ENCODE results near the gene KIF7. TPM values are rescaled to one million over a fixed set of nuclear protein-coding genes. Genes with fewer than 3 reads are reported as not detected.

The KIF7 gene
- total RNA-seq, 1 donor: 10.6 TPM

GRCh38 chr15:89686522-89686921 lies 31.3 kb upstream of the KIF7 start:
- H3K4me3 ChIP-seq (ENCODE audit: low read depth, low read length): no peak overlapping the region
- no peak for DNase-seq (ENCODE audit: low read depth)
- no peak for TF ChIP-seq CTCF (IDR thresholded peaks at IDR 0.05; ENCODE audit: insufficient read depth, low read length)

- TF ChIP-seq CTCF (IDR thresholded peaks at IDR 0.05; ENCODE audit: insufficient read depth, low read length): no peak
- no peak overlapping the region for H3K4me3 ChIP-seq (ENCODE audit: low read depth, low read length)
- DNase-seq (ENCODE audit: low read depth): no peak
Observed at GRCh38 chr15:89685995-89686394, 30.7 kb upstream of the KIF7 start.

- no peak for TF ChIP-seq CTCF (IDR thresholded peaks at IDR 0.05; ENCODE audit: insufficient read depth, low read length)
- no peak for DNase-seq (ENCODE audit: low read depth)
- no peak overlapping the region for H3K4me3 ChIP-seq (ENCODE audit: low read depth, low read length)
Observed at GRCh38 chr15:89681146-89681545, 25.9 kb upstream of the KIF7 start.

- no peak for TF ChIP-seq CTCF (IDR thresholded peaks at IDR 0.05; ENCODE audit: insufficient read depth, low read length)
- peak; percentile 98 for DNase-seq (ENCODE audit: low read depth)
- H3K4me3 ChIP-seq (ENCODE audit: low read depth, low read length): no peak overlapping the region
Observed at GRCh38 chr15:89680282-89680873, 25.1 kb upstream of the KIF7 start.

GRCh38 chr15:89679212-89679611 lies 23.9 kb upstream of the KIF7 start, which contains the start of gene PLIN1:
Gene PLIN1 (minus strand): TSS chr15:89679367. CDS start chr15:89677489, 1,878 bp downstream.
- TF ChIP-seq CTCF (IDR thresholded peaks at IDR 0.05; ENCODE audit: insufficient read depth, low read length): no peak

GRCh38 chr15:89677381-89677780 lies 22.1 kb upstream of the KIF7 start:
- TF ChIP-seq CTCF (IDR thresholded peaks at IDR 0.05; ENCODE audit: insufficient read depth, low read length): no peak
- H3K4me3 ChIP-seq (ENCODE audit: low read depth, low read length): no peak overlapping the region
- DNase-seq (ENCODE audit: low read depth): no peak

More at GRCh38 chr15:89679212-89679611, 23.9 kb upstream of the KIF7 start, which contains the start of gene PLIN1:
- H3K4me3 ChIP-seq (ENCODE audit: low read depth, low read length): no peak within 1 kb of the TSS
- DNase-seq (ENCODE audit: low read depth): no peak

GRCh38 chr15:89675606-89676005 lies 20.3 kb upstream of the KIF7 start:
- no peak for TF ChIP-seq CTCF (IDR thresholded peaks at IDR 0.05; ENCODE audit: insufficient read depth, low read length)
- no peak for DNase-seq (ENCODE audit: low read depth)
- no peak overlapping the region for H3K4me3 ChIP-seq (ENCODE audit: low read depth, low read length)
